HepG2 (cell line): ENCODE results near the gene SPNS2. TPM values are rescaled to one million over a fixed set of nuclear protein-coding genes. Genes with fewer than 3 reads are reported as not detected.

ENCODE experiments used
- ATF7-NPFF ChIP-seq: sonication (generic); formaldehyde crosslinking; IDR thresholded peaks from 2 replicates; pipeline ENCODE4 v1.8.1; 2023; ENCODE audit warnings: mild to moderate bottlenecking, low read depth, missing genetic modification reagents, moderate library complexity
- CENPX ChIP-seq: sonication (generic); formaldehyde crosslinking; IDR thresholded peaks from 2 replicates; pipeline ENCODE4 v1.9.0; 2021; ENCODE audit warnings: mild to moderate bottlenecking, missing genetic modification reagents, moderate library complexity
- ESRRA ChIP-seq: sonication (generic); formaldehyde crosslinking; IDR thresholded peaks from 2 replicates; pipeline ENCODE4 v1.5.1; 2020; ENCODE audit warnings: mild to moderate bottlenecking, low read depth, missing genetic modification reagents
- GATAD1 ChIP-seq: IDR thresholded peaks from 2 replicates; pipeline ENCODE4 v1.6.1; 2016; ENCODE audit warnings: missing genetic modification reagents, missing compliant biosample characterization
- KLF6 ChIP-seq: IDR thresholded peaks from 2 replicates; pipeline ENCODE4 v1.8.0; 2016; ENCODE audit warnings: missing biosample characterization, missing genetic modification reagents
- MTA1 ChIP-seq: sonication (generic); formaldehyde crosslinking; IDR thresholded peaks from 2 replicates; pipeline ENCODE4 v1.4.0; 2020; ENCODE audit warnings: missing genetic modification reagents, mild to moderate bottlenecking, borderline replicate concordance
- NKX3-1 ChIP-seq: sonication (generic); formaldehyde crosslinking; IDR thresholded peaks from 2 replicates; pipeline ENCODE4 v1.5.0; 2020; ENCODE audit warnings: missing genetic modification reagents
- SAFB2 ChIP-seq: sonication (generic); formaldehyde crosslinking; IDR thresholded peaks from 2 replicates; pipeline ENCODE4 v1.5.1; 2020; ENCODE audit warnings: missing genetic modification reagents, low read depth, mild to moderate bottlenecking, borderline replicate concordance
- SYNCRIP ChIP-seq: fragments of 200-400 bp; formaldehyde crosslinking; IDR thresholded peaks from 2 replicates; pipeline ENCODE4 v1.6.1; 2018; ENCODE audit warnings: mild to moderate bottlenecking, low read depth, low read length; ENCODE audit not compliant: insufficient read depth
- ZFP37 ChIP-seq: sonication (generic); formaldehyde crosslinking; IDR thresholded peaks from 2 replicates; pipeline ENCODE4 v1.4.0; 2020; ENCODE audit warnings: missing genetic modification reagents, borderline replicate concordance
- ZIK1 ChIP-seq: sonication (generic); formaldehyde crosslinking; IDR thresholded peaks from 2 replicates; pipeline ENCODE4 v1.5.0; 2020; ENCODE audit warnings: mild to moderate bottlenecking, low read depth, missing genetic modification reagents, borderline replicate concordance
- ZNF17 ChIP-seq: sonication (generic); formaldehyde crosslinking; IDR thresholded peaks from 2 replicates; pipeline ENCODE4 v1.5.0; 2020; ENCODE audit warnings: mild to moderate bottlenecking, missing genetic modification reagents
- ZNF224 ChIP-seq: sonication (generic); formaldehyde crosslinking; IDR thresholded peaks from 2 replicates; pipeline ENCODE4 v1.5.0; 2020; ENCODE audit warnings: mild to moderate bottlenecking, missing genetic modification reagents
- ZNF773 ChIP-seq: sonication (generic); formaldehyde crosslinking; IDR thresholded peaks from 2 replicates; pipeline ENCODE4 v1.4.0; 2020; ENCODE audit warnings: missing genetic modification reagents, borderline replicate concordance
- ZSCAN21 ChIP-seq: sonication (generic); formaldehyde crosslinking; IDR thresholded peaks from 2 replicates; pipeline ENCODE4 v1.8.0; 2022; ENCODE audit warnings: mild to moderate bottlenecking, missing genetic modification reagents, moderate library complexity, borderline replicate concordance
- polyA plus RNA-seq, 8 experiments: library from polyadenylated mRNA; depleted of rRNA in 3 of 8; stranded (reverse) in 7 of 8; unstranded in 1 of 8; fragments of >200 nt; fragmentation: Illumina TruSeq in 4 of 8; extraction: Trizol in 4 of 8; gene quantifications; 2 replicates each; pipeline versions ENCODE4 v1.2.1 to v1.2.3, GENCODE V29; 2011 to 2016; ENCODE audit warnings: low read depth in 4 of 8, missing spikeins in 1 of 8, mixed read lengths in 1 of 8; ENCODE audit not compliant: insufficient read depth in 1 of 8
- total RNA-seq, 5 experiments: library from RNA; depleted of rRNA; stranded (reverse); fragments of >200 nt; fragmentation: Illumina TruSeq; extraction: Trizol; gene quantifications; 2 replicates each; pipeline ENCODE4 v1.2.3, GENCODE V29; 2016; ENCODE audit warnings: low read depth in 1 of 5
- TF ChIP-seq, protein P1 (sequence below): sonication (generic); formaldehyde crosslinking; IDR thresholded peaks from 2 replicates; pipeline ENCODE4 v1.4.0; 2020; ENCODE audit warnings: missing genetic modification reagents
- TF ChIP-seq, protein P2 (sequence below), 2 experiments: fragments of 450-650 bp in 1 of 2; sonication (generic) in 1 of 2; formaldehyde crosslinking in 1 of 2; IDR thresholded peaks; 2 replicates each; pipeline versions ENCODE4 v1.6.1 to v1.8.0; 2016 to 2022; ENCODE audit warnings: antibody characterized with exemption in 1 of 2, mild to moderate bottlenecking in 1 of 2, missing genetic modification reagents in 1 of 2

The SPNS2 gene
- total and polyA plus RNA-seq, 2 of the 13 experiments (the other 11 are each of a cell fraction or from before 2014, with no cell fraction given): 0.01 TPM; not detected in 1

DNA sequence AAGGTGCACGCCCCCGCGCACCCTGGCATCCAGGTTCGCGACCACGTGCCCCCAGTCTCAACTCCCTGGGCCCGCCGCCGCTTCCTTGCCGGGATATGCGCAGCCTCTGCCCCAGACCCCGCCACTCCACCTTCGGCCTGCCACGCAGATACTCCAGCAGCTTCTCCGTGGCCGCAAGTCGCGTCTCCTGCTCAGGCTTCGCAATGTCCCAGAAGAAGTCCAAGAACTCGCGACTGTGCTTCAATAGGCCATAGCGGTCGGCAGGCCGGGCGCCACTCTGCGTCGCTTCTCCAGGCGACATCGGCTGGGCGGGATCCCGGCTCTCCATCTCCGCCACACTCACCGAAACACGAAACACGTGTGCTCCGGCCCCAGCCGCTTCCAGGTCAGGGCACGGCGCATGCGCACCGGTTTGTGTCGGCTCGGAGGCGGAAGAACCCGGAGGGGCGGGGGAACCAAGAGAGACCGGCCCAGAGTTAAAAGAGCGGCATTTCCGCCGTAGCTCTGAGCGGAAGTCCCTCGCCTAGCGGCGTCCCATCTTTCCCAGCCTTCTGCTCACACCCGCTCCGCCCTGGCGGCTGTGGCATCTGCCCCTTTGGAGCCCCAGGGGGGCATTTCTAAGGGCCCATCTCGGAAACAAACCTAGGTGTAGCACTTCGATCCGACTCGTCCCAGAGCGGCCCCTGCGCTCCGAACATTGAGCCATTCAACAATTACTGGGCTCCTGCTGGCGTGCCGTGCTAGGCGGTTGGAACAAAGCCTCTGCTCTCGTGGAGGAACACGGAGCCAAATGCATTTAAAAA is 56.5 kb downstream of the SPNS2 start, which contains the start of gene MYBBP1A (continued):
- TF ChIP-seq NKX3-1 (CRISPR knock-in tag) (peak; percentile 66; the same call in 1 of the 2 replicates), ESRRA (peak; percentile 61), KLF6 (CRISPR knock-in tag) (0 out of 2 replicates have a peak, but pooled peaks have one; percentile 33), MTA1 (CRISPR knock-in tag) (no peak), ZIK1 (CRISPR knock-in tag) (peak; percentile 76; the same call in 1 of the 2 replicates), ZNF17 (CRISPR knock-in tag) (no peak), SAFB2 (0 out of 2 replicates have a peak, but pooled peaks have one; percentile 12), ZNF224 (CRISPR knock-in tag) (peak; percentile 62; the same call in 1 of the 2 replicates), GATAD1 (peak; percentile 86), ZSCAN21 (CRISPR knock-in tag) (peak; percentile 91), CENPX (CRISPR knock-in tag) (no peak), ZFP37 (CRISPR knock-in tag) (0 out of 2 replicates have a peak, but pooled peaks have one; percentile 11), ZNF773 (CRISPR knock-in tag) (no peak), SYNCRIP (no peak), ATF7-NPFF (CRISPR knock-in tag) (peak; percentile 76; the same call in 1 of the 2 replicates)
- TF ChIP-seq, protein P1, sequence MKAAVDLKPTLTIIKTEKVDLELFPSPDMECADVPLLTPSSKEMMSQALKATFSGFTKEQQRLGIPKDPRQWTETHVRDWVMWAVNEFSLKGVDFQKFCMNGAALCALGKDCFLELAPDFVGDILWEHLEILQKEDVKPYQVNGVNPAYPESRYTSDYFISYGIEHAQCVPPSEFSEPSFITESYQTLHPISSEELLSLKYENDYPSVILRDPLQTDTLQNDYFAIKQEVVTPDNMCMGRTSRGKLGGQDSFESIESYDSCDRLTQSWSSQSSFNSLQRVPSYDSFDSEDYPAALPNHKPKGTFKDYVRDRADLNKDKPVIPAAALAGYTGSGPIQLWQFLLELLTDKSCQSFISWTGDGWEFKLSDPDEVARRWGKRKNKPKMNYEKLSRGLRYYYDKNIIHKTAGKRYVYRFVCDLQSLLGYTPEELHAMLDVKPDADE (CRISPR knock-in tag): no peak
- TF ChIP-seq, protein P2, sequence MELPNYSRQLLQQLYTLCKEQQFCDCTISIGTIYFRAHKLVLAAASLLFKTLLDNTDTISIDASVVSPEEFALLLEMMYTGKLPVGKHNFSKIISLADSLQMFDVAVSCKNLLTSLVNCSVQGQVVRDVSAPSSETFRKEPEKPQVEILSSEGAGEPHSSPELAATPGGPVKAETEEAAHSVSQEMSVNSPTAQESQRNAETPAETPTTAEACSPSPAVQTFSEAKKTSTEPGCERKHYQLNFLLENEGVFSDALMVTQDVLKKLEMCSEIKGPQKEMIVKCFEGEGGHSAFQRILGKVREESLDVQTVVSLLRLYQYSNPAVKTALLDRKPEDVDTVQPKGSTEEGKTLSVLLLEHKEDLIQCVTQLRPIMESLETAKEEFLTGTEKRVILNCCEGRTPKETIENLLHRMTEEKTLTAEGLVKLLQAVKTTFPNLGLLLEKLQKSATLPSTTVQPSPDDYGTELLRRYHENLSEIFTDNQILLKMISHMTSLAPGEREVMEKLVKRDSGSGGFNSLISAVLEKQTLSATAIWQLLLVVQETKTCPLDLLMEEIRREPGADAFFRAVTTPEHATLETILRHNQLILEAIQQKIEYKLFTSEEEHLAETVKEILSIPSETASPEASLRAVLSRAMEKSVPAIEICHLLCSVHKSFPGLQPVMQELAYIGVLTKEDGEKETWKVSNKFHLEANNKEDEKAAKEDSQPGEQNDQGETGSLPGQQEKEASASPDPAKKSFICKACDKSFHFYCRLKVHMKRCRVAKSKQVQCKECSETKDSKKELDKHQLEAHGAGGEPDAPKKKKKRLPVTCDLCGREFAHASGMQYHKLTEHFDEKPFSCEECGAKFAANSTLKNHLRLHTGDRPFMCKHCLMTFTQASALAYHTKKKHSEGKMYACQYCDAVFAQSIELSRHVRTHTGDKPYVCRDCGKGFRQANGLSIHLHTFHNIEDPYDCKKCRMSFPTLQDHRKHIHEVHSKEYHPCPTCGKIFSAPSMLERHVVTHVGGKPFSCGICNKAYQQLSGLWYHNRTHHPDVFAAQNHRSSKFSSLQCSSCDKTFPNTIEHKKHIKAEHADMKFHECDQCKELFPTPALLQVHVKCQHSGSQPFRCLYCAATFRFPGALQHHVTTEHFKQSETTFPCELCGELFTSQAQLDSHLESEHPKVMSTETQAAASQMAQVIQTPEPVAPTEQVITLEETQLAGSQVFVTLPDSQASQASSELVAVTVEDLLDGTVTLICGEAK (IDR thresholded peaks at IDR 0.05): peak; percentile 25; the same call in 1 of the 2 replicates
- TF ChIP-seq, protein P2 (CRISPR knock-in tag; IDR thresholded peaks at IDR 0.05): peak; percentile 80
